ENCODE data around the gene GGTA1. TPM values are rescaled to one million over a fixed set of nuclear protein-coding genes. Genes with fewer than 3 reads are reported as not detected.

The GGTA1 gene
- total and polyA plus RNA-seq, 2 of the 8 experiments (the other 6 are each of a cell fraction or from before 2014, with no cell fraction given) = not detected

- Histone ChIP-seq H2BK5ac (ENCODE audit: low read depth, low read length) (no peak overlapping the region), H4K5ac (ENCODE audit: insufficient read length, low read depth, low read length) (no peak overlapping the region), H3K14ac (ENCODE audit: insufficient read length) (no peak overlapping the region), H3K4me2 (ENCODE audit: insufficient read depth in 1 of 2, low read depth in 2 of 2, low read length in 2 of 2) (no peak overlapping the region), H4K20me1 (replicated peaks in 1 of 2; ENCODE audit: control insufficient read depth in 1 of 2, insufficient read depth in 2 of 2, low read length in 2 of 2) (peaks cover 0 to 2% of the 10 kb centered on the region in 2 experiments), H3K27ac (ENCODE audit: low read depth, low read length) (no peak overlapping the region), H2BK20ac (ENCODE audit: low read length) (no peak overlapping the region), H2AFZ (ENCODE audit: low read length) (no peak overlapping the region), H3K23ac (ENCODE audit: insufficient read length) (no peak overlapping the region), H3K9me3 (ENCODE audit: insufficient read depth in 2 of 2, low read depth in 1 of 2, low read length in 1 of 2) (no peaks in the 10 kb centered on the region; a peak in 1 of 4 replicates), H3K27me3 (replicated peaks in 1 of 4; ENCODE audit: control insufficient read depth in 3 of 4, extremely low read depth in 1 of 4, insufficient read depth in 3 of 4, low read length in 3 of 4) (peaks cover 8 to 18% (median 16%) of the 10 kb centered on the region in 4 experiments), H2BK120ac (replicated peaks; ENCODE audit: low read depth, low read length) (no peak overlapping the region), H2BK15ac (ENCODE audit: low read length) (no peak overlapping the region), H3K23me2 (ENCODE audit: low read depth, low read length) (peaks cover 4% of the 10 kb centered on the region; the same call in 1 of the 2 replicates), H4K91ac (replicated peaks; ENCODE audit: insufficient read length, low read length) (no peak overlapping the region), H2AK5ac (ENCODE audit: low read depth, low read length) (no peak overlapping the region), H4K8ac (ENCODE audit: extremely low read depth, insufficient read depth, low read length) (no peak overlapping the region), H3K18ac (ENCODE audit: extremely low read depth, low read length) (no peak overlapping the region), H3K79me2 (ENCODE audit: control insufficient read depth in 1 of 2, insufficient read depth in 2 of 2, low read length in 2 of 2) (no peaks in the 10 kb centered on the region), H3K56ac (replicated peaks; ENCODE audit: insufficient read length, low read depth, low read length) (no peak overlapping the region), H3K4ac (replicated peaks; ENCODE audit: insufficient read length, low read depth, low read length) (no peak overlapping the region), H3K4me3 (ENCODE audit: extremely low read depth in 1 of 4, insufficient read depth in 2 of 4, low read depth in 3 of 4, low read length in 4 of 4) (no peak overlapping the region), H3K79me1 (ENCODE audit: low read depth, low read length) (no peaks in the 10 kb centered on the region), H3K4me1 (replicated peaks in 1 of 4; ENCODE audit: control insufficient read depth in 3 of 4, insufficient read depth in 4 of 4, low read length in 3 of 4) (peaks cover 0 to 11% (median 4%) of the 10 kb centered on the region in 4 experiments; a peak in 5 of 7 replicates), H3K9ac (replicated peaks in 1 of 4; ENCODE audit: extremely low read depth in 1 of 4, low read depth in 3 of 4, low read length in 3 of 4) (no peak overlapping the region), H3K36me3 (ENCODE audit: control insufficient read depth in 2 of 4, insufficient read depth in 4 of 4, low read length in 3 of 4) (no peaks in the 10 kb centered on the region), H2BK12ac (ENCODE audit: low read depth, low read length) (no peak overlapping the region)
- ChIA-PET POLR2A (ENCODE audit: partially characterized antibody) (no interaction called here), CTCF (ENCODE audit: partially characterized antibody) (interaction anchor here (1.3 kb wide), 1 partner anchor 174 kb away, joined by 3 read pairs; no protein-coding TSS in a partner anchor)
- FAIRE-seq (no peak), DNase-seq (ENCODE audit: low read depth in 1 of 2, low spot score in 2 of 2) (no peak)
- 59% methylated on average over 3 of the region's 3 CpGs; no CpG with 5 or more reads in 1 of the 2 experiments for WGBS, 2 experiments (ENCODE audit: extremely low coverage in 1 of 2, insufficient coverage in 1 of 2, insufficient read length in 1 of 2, insufficient replicate concordance in 2 of 2, low coverage in 1 of 2, low lambda C conversion rate in 2 of 2, missing lambda C conversion rate in 1 of 2)
- TF ChIP-seq TAF7 (optimal IDR thresholded peaks at IDR 0.05; ENCODE audit: borderline replicate concordance, low read depth, low read length) (no peak), SIN3A (conservative IDR thresholded peaks at IDR 0.05 in 1 of 2, IDR thresholded peaks at IDR 0.05 in 1 of 2; ENCODE audit: low read depth in 1 of 2, low read length in 2 of 2) (no peak), RFX5 (IDR thresholded peaks at IDR 0.05; ENCODE audit: borderline replicate concordance, low read depth, low read length) (no peak), EZH2 (IDR thresholded peaks at IDR 0.05; ENCODE audit: low read depth, low read length, severe bottlenecking) (no peak), EP300 (IDR thresholded peaks at IDR 0.05; ENCODE audit: borderline replicate concordance in 1 of 2, low read depth in 2 of 2, low read length in 2 of 2) (no peak), ZNF274 (IDR thresholded peaks at IDR 0.05; ENCODE audit: borderline replicate concordance, extremely low read depth, low read length) (no peak), CHD2 (IDR thresholded peaks at IDR 0.05; ENCODE audit: low read length) (no peak), CBX8 (IDR thresholded peaks at IDR 0.05; ENCODE audit: borderline replicate concordance, low read depth, low read length) (no peak), JUN (IDR thresholded peaks at IDR 0.05; ENCODE audit: low read depth, low read length) (no peak), BRCA1 (IDR thresholded peaks at IDR 0.05; ENCODE audit: low read depth, low read length) (no peak), CTCF (IDR thresholded peaks at IDR 0.05; ENCODE audit: control extremely low read depth in 1 of 3, insufficient read depth in 1 of 3, low read depth in 1 of 3, low read length in 3 of 3) (no peak)
Measured at GRCh38 chr9:121494192-121494591, 5.5 kb downstream of the GGTA1 start.

Measured in H1 (cell line).